NCI-H2196 treated with DMSO at 0.1 percent for 48 hours (cell line): ENCODE data around the gene PEX7.
"Not testable (repeated sequence)": the region's sequence is repeated elsewhere in the genome, so short reads cannot be mapped to it uniquely, and the experiment has no call there.

ENCODE experiments used
- DNase-seq: peaks from one replicate; lab custom pipeline; 2025; ENCODE audit not compliant: unreplicated experiment; lab: John Stamatoyannopoulos, UW

The PEX7 gene

GRCh38 chr6:136949957-136950356, 127.6 kb downstream of the PEX7 start:
- DNase-seq: not testable (repeated sequence)

- DNase-seq: no peak
Measured at GRCh38 chr6:136950436-136951126, 128.2 kb downstream of the PEX7 start.

- no peak for DNase-seq
Measured at GRCh38 chr6:136952714-136953260, 130.4 kb downstream of the PEX7 start.

- DNase-seq: no peak
Measured at GRCh38 chr6:136955123-136955522, 132.7 kb downstream of the PEX7 start.

- peak; percentile 43 for DNase-seq
Measured at GRCh38 chr6:136956590-136957544, 134.5 kb downstream of the PEX7 start.

- DNase-seq: no peak
Measured at GRCh38 chr6:136958168-136958567, 135.8 kb downstream of the PEX7 start.

GRCh38 chr6:136959471-136959891, 137.1 kb downstream of the PEX7 start:
- peak; percentile 66 for DNase-seq

GRCh38 chr6:136959935-136960334, 137.5 kb downstream of the PEX7 start:
- DNase-seq: not testable (repeated sequence)

GRCh38 chr6:136960781-136961180, 138.4 kb downstream of the PEX7 start:
- no peak for DNase-seq

GRCh38 chr6:136961848-136962247, 139.5 kb downstream of the PEX7 start:
- no peak for DNase-seq

- peak; percentile 73 for DNase-seq
Measured at GRCh38 chr6:136962661-136963060, 140.3 kb downstream of the PEX7 start.

- no peak for DNase-seq
Measured at GRCh38 chr6:136963259-136963658, 140.9 kb downstream of the PEX7 start.
